HCT116 (cell line): ENCODE measurements around the gene KLHL15. TPM values are rescaled to one million over a fixed set of nuclear protein-coding genes. Genes with fewer than 3 reads are reported as not detected.
"Not testable (repeated sequence)": the region's sequence is repeated elsewhere in the genome, so short reads cannot be mapped to it uniquely, and the experiment has no call there.

Source experiments
- ATAC-seq: fragments of 200-7000 bp; cut with Tn5 transposase; 2 replicates; pipeline ENCODE4 v1.9.1; 2020; ENCODE audit warnings: mild to moderate bottlenecking, moderate library complexity
- BruUV-seq: library from RNA; stranded (reverse); fragments of 400-500 nt; replicated peaks from 2 replicates; lab custom pipeline; 2021; lab: Mats Ljungman, UMichigan
- CTCF ChIA-PET: fragments of 300-600 bp; sonication (Branson Sonifier 250); formaldehyde crosslinking; loops from one replicate; lab custom pipeline; 2021; ENCODE audit warnings: antibody characterized with exemption; lab: Charles Lee
- POLR2A ChIA-PET: fragments of 300-600, 350-600 bp; sonication (Branson Sonifier 250); formaldehyde crosslinking; loops from one replicate; lab custom pipeline; 2021; ENCODE audit warnings: antibody characterized with exemption; lab: Charles Lee
- RAD21 ChIA-PET, 2 experiments: fragments of 300-600 bp; sonication (Branson Sonifier 250); formaldehyde crosslinking; loops; one replicate each; lab custom pipeline; 2023; ENCODE audit warnings: low total read pairs in 2 of 2; ENCODE audit not compliant: uncharacterized antibody in 2 of 2, unreplicated experiment in 2 of 2, low non-redundant PET in 1 of 2; lab: Charles Lee
- DNase-seq: peaks from one replicate; pipeline ENCODE4 v3.0.0-alpha.2; 2010; ENCODE audit warnings: low read depth, low spot score
- H2AFZ ChIP-seq: fragments of 200-600 bp; shearing (Covaris generic), sonication (generic); 2 replicates; pipeline ENCODE4 v1.6.1; 2017; ENCODE audit warnings: low read depth, mixed run types, mixed read lengths, antibody characterized with exemption, low read length; ENCODE audit not compliant: poor library complexity, severe bottlenecking
- H3K27ac ChIP-seq: 2 replicates; pipeline ENCODE4 v1.5.1; 2012; ENCODE audit warnings: low read depth, low read length
- H3K27me3 ChIP-seq: fragments of 200-600 bp; sonication (generic); 2 replicates; pipeline ENCODE4 v1.6.1; 2016; ENCODE audit warnings: mixed run types, low read length, mixed read lengths; ENCODE audit not compliant: insufficient read depth
- H3K36me3 ChIP-seq, 2 experiments: fragments of 200-500 bp in 1 of 2; fragments of 200-600 bp in 1 of 2; sonication (Bioruptor generic) in 1 of 2; sonication (generic) in 1 of 2; 2 replicates each; pipeline versions ENCODE4 v1.5.1 to v1.6.1; 2014 to 2016; ENCODE audit warnings: low read length in 2 of 2, inconsistent platforms in 1 of 2, mixed read lengths in 1 of 2, mixed run types in 1 of 2; ENCODE audit not compliant: insufficient read depth in 2 of 2, control insufficient read depth in 1 of 2
- H3K4me1 ChIP-seq, 2 experiments: fragments of 200-600 bp in 1 of 2; sonication (generic) in 1 of 2; 2 replicates each; pipeline versions ENCODE4 v1.5.1 to v1.6.1; 2012 to 2017; ENCODE audit warnings: low read length in 2 of 2, inconsistent platforms in 1 of 2, mild to moderate bottlenecking in 1 of 2, mixed read lengths in 1 of 2, mixed run types in 1 of 2, moderate library complexity in 1 of 2; ENCODE audit not compliant: insufficient read depth in 2 of 2, control insufficient read depth in 1 of 2
- H3K4me2 ChIP-seq: fragments of 200-600 bp; sonication (generic); 2 replicates; pipeline ENCODE4 v1.6.1; 2017; ENCODE audit warnings: mixed run types, low read length, mixed read lengths
- H3K4me3 ChIP-seq, 2 experiments: fragments of 200-600 bp in 1 of 2; sonication (generic) in 1 of 2; replicated peaks in 1 of 2; 2 replicates each; pipeline ENCODE4 v1.5.1; 2011 to 2016; ENCODE audit warnings: low read length in 2 of 2, control low read depth in 1 of 2, low read depth in 1 of 2, mild to moderate bottlenecking in 1 of 2, mixed read lengths in 1 of 2, mixed run types in 1 of 2
- H3K79me2 ChIP-seq: fragments of 200-600 bp; sonication (generic); 2 replicates; pipeline ENCODE4 v1.6.1; 2017; ENCODE audit warnings: mild to moderate bottlenecking, mixed run types, low read length, moderate library complexity, mixed read lengths; ENCODE audit not compliant: insufficient read depth
- H3K9ac ChIP-seq: fragments of 200-600 bp; sonication (generic); 2 replicates; pipeline ENCODE4 v1.6.1; 2016; ENCODE audit warnings: low read length, mixed read lengths
- H3K9me2 ChIP-seq: fragments of 200-600 bp; sonication (generic), shearing (Covaris generic); 2 replicates; pipeline ENCODE4 v1.6.1; 2017; ENCODE audit warnings: mixed run types, mild to moderate bottlenecking, moderate library complexity; ENCODE audit not compliant: insufficient read depth
- H3K9me3 ChIP-seq, 2 experiments: fragments of 200-500 bp in 1 of 2; fragments of 200-600 bp in 1 of 2; sonication (Bioruptor generic) in 1 of 2; sonication (generic) in 1 of 2; 2 replicates each; pipeline ENCODE4 v1.6.1; 2014 to 2017; ENCODE audit warnings: low read length in 2 of 2, mixed read lengths in 2 of 2, inconsistent platforms in 1 of 2, low read depth in 1 of 2, mild to moderate bottlenecking in 1 of 2, mixed run types in 1 of 2, moderate library complexity in 1 of 2; ENCODE audit not compliant: control insufficient read depth in 1 of 2, insufficient read depth in 1 of 2
- H4K20me1 ChIP-seq: fragments of 200-600 bp; sonication (generic), shearing (Covaris generic); 2 replicates; pipeline ENCODE4 v1.6.1; 2017; ENCODE audit warnings: mixed run types, mild to moderate bottlenecking, moderate library complexity; ENCODE audit not compliant: insufficient read depth
- POLR2A ChIP-seq: IDR thresholded peaks from 2 replicates; pipeline ENCODE4 v1.7.0; 2011; ENCODE audit warnings: borderline replicate concordance; ENCODE audit not compliant: insufficient read depth, insufficient read length; ENCODE audit errors: extremely low read depth
- RAD21 ChIP-seq: IDR thresholded peaks from 2 replicates; pipeline ENCODE4 v1.6.1; 2012; ENCODE audit warnings: low read depth, mild to moderate bottlenecking
- TCF7L2 ChIP-seq: IDR thresholded peaks from 2 replicates; pipeline ENCODE4 v1.7.0; 2011; ENCODE audit warnings: borderline replicate concordance, inconsistent platforms; ENCODE audit not compliant: insufficient read depth, insufficient read length; ENCODE audit errors: extremely low read depth
- ZBTB33 ChIP-seq: IDR thresholded peaks from 2 replicates; pipeline ENCODE4 v1.6.1; 2011; ENCODE audit warnings: mild to moderate bottlenecking, low read length, moderate library complexity; ENCODE audit not compliant: insufficient replicate concordance; ENCODE audit errors: extremely low read depth
- ZNF274 ChIP-seq: fragments of 200-500 bp; sonication (Bioruptor generic); IDR thresholded peaks from 2 replicates; pipeline ENCODE4 v1.6.1; 2014; ENCODE audit warnings: mild to moderate bottlenecking, low read depth, low read length, inconsistent platforms
- intact Hi-C: fragments of 100-400 bp; cut with micrococcal nuclease; formaldehyde crosslinking; loops from 2 replicates; pipeline ENCODE4 v1.10.0; 2022
- total RNA-seq: library from RNA; stranded (reverse); gene quantifications from one replicate; pipeline ENCODE4 v1.2.1, GENCODE V29; 2021; ENCODE audit not compliant: unreplicated experiment

The KLHL15 gene
- total RNA-seq, 1 experiment from 2014 or later = 10.1 TPM

- TF ChIP-seq ZBTB33 = no peak
- no peak for TF ChIP-seq ZNF274
- TF ChIP-seq RAD21 = peak; percentile 44
- peak; percentile 61 for TF ChIP-seq POLR2A
- TF ChIP-seq TCF7L2 = no peak
Observed at GRCh38 chrX:24054182-24055042, 27.4 kb upstream of the KLHL15 start, which contains the start of gene EIF2S3 (continued).

DNA sequence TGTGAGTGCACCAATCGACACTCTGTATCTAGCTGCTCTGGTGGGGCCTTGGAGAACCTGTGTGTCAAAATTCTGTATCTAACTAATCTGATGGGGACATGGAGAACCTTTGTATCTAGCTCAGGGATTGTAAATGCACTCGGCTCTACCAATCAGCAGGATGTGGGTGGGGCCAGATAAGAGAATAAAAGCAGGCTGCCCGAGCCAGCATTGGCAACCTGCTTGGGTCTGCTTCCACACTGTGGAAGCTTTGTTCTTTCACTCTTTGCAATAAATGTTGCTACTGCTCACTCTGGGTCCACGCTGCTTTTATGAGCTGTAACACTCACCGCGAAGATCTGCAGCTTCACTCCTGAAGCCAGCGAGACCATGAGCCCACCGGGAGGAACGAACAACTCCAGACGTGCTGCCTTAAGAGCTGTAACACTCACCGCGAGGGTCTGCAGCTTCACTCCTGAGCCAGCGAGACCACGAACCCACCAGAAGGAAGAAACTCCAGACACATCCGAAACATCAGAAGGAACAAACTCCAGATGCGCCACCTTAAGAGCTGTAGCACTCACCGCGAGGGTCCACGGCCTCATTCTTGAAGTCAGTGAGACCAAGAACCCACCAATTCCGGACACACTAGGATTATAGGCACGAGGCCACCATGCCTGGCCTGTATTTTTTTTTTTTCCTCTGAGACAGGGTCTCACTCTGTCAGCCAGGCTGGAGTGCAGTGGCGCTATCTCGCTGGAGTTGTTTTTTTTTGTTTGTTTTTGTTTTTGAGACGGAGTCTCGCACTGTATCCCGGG is 23.7 kb upstream of the KLHL15 start:
- CTCF ChIA-PET, H3K9me3 ChIP-seq, H2AFZ ChIP-seq, H3K9ac ChIP-seq, H3K36me3 ChIP-seq, BruUV-seq, DNase-seq, RAD21 ChIA-PET, H3K4me3 ChIP-seq, H3K9me2 ChIP-seq, H3K4me2 ChIP-seq, ATAC-seq, H3K4me1 ChIP-seq, H3K27ac ChIP-seq, H4K20me1 ChIP-seq, H3K27me3 ChIP-seq, H3K79me2 ChIP-seq: not testable (repeated sequence)
- intact Hi-C loops = loop anchor here (5.0 to 10.0 kb wide), 2 partner anchors 308 to 356 kb away; partner anchors contain the start of gene ACOT9
- POLR2A ChIA-PET = interaction anchor here (0.7 kb wide), 1 partner anchor 25 kb away, joined by 5 read pairs; no protein-coding TSS in a partner anchor

- H3K27me3 ChIP-seq, H3K4me1 ChIP-seq, H3K4me3 ChIP-seq, H3K9me2 ChIP-seq, H3K9me3 ChIP-seq, POLR2A ChIA-PET, RAD21 ChIA-PET, BruUV-seq, H3K9ac ChIP-seq, H3K27ac ChIP-seq, DNase-seq, ATAC-seq, CTCF ChIA-PET, H2AFZ ChIP-seq, H4K20me1 ChIP-seq, H3K36me3 ChIP-seq, H3K79me2 ChIP-seq, H3K4me2 ChIP-seq: not testable (repeated sequence)
- intact Hi-C loops = loop anchor here (5.0 to 10.0 kb wide), 2 partner anchors 307 to 355 kb away; partner anchors contain the start of gene ACOT9
Observed at GRCh38 chrX:24049643-24050042, 22.7 kb upstream of the KLHL15 start.

DNA sequence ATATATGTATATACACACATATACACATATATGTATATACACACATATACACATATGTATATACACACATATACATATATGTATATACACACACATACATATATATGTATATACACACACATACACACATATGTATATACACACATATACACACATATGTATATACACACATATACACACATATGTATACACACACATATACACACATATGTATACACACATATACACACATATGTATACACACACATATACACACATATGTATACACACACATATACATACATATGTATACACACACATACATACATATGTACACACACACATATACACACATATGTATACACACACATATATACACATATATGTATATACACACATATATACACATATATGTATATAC is 19.1 kb upstream of the KLHL15 start:
- H3K27ac ChIP-seq, H3K4me2 ChIP-seq, POLR2A ChIA-PET, DNase-seq, H2AFZ ChIP-seq, H3K9me3 ChIP-seq, intact Hi-C loops, H3K27me3 ChIP-seq, H3K79me2 ChIP-seq, RAD21 ChIA-PET, H3K4me3 ChIP-seq, H3K36me3 ChIP-seq, H3K4me1 ChIP-seq, ATAC-seq, H3K9me2 ChIP-seq, CTCF ChIA-PET, H3K9ac ChIP-seq, BruUV-seq, H4K20me1 ChIP-seq: not testable (repeated sequence)
